ENCODE measurements around the gene TTC12.

The TTC12 gene, protein sequence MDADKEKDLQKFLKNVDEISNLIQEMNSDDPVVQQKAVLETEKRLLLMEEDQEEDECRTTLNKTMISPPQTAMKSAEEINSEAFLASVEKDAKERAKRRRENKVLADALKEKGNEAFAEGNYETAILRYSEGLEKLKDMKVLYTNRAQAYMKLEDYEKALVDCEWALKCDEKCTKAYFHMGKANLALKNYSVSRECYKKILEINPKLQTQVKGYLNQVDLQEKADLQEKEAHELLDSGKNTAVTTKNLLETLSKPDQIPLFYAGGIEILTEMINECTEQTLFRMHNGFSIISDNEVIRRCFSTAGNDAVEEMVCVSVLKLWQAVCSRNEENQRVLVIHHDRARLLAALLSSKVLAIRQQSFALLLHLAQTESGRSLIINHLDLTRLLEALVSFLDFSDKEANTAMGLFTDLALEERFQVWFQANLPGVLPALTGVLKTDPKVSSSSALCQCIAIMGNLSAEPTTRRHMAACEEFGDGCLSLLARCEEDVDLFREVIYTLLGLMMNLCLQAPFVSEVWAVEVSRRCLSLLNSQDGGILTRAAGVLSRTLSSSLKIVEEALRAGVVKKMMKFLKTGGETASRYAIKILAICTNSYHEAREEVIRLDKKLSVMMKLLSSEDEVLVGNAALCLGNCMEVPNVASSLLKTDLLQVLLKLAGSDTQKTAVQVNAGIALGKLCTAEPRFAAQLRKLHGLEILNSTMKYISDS

DNA sequence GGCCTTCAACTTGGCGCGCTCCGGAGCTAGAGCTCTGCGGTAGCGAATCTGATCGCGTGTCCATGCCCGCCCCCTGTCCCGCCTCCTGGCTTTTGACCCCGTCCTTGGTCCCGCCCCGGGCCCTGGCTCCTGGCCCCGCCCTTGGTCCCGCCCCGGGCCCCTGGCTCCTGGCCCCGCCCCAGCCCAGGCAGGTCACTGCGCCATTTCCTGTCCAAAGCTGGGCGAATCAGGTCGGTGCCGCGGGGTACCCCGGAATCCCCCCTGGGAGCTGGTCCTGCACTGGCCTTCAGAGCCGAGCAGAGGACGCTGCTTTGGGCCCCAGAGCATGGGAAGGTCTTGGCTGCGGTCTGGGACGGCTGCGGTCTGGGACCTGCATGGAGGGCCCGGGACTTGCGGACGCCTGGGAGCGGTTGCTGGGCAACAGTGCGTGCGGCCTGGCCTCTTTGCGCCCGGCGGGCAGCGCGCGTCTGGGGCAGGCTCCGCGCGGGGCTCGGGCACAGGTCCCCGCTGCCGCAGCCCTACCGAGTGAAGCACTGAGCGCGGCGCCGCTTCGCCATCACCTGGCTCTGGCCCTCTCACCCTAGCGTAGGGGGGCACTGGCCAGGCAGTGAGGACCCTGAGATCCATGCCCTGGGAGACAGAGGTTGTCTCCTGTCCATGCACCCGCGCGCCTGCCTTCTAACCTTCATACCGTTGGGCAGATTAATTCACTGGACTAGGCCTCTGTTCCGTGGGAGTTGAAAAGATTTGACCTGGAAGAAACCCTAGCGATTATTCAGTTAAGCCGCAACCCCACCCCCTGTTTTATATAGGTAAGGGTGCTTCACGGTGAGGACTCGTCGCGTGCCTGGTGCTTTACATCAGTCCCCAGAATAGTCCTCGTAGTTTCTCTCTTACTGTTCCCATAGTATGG lies at the start of gene TTC12:
TSS of gene TTC12 (plus strand) at position 195 of the 913 bp plus-strand sequence. CDS start 1,675 bp downstream, outside the sequence.
- peak; percentile 51 to 53 for DNase-seq (ENCODE audit: low read depth in 2 of 2)

DNA sequence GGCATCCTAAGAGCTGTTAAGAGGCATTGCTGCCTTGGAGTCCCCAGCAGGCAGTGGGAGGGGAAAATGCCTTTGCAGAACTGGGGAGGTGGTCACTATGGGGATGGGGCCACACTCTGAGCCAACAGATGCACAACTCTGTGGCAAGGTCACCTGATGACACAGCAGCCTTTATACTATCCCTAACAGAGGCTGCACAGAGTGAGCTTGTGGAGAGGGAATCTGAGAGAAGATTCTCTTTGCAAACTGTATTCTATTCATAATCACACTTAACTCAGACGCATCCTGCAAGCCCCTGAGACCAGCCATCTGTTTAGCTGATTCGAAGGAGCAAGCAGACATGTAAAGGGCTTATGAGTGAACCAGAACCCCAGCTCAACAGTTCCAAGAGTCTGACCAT lies 49.0 kb upstream of the TTC12 start:
- DNase-seq (ENCODE audit: low read depth in 2 of 2): no peak

DNA sequence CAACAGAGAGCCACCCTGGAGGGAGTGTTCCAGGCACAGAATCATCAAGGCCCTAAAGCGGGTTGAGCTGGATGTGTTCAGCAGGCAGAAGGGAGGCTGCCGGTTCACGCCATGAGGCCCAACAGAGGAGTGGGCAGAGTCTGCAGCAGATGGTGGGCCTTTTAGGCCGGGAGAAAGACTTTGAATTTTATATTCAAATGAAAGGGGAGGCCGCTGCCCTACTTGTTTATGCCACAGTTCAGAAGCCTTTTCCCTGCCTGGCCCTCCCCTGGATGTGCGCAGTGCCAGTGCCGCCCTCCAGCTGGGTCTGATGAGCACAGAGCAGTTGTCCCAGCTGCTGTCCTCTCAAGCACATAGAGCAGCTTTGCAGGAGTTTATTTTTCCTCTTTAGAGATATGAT lies 46.9 kb upstream of the TTC12 start:
- no peak for DNase-seq (ENCODE audit: low read depth in 2 of 2)

DNA sequence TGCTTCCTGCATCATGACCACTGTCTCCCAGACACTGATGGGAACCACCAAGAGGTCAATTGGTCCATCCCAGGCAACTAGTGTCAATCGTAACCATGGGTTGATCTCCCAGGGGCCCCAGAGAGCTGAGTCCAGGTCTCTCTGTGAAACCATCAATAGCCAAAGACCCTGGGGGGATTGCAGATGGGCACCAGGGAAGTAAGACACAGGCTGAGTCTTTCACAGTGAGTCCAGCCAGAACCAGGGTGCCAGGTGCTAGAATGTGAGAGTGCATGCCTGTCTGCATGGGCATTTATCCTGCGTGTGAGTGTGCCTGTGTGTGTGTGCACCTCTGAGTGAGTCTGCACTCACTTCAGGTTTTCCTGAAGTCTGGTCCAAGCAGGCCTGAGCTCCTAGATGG lies 45.3 kb upstream of the TTC12 start:
- DNase-seq (ENCODE audit: low read depth in 2 of 2): no peak

DNA sequence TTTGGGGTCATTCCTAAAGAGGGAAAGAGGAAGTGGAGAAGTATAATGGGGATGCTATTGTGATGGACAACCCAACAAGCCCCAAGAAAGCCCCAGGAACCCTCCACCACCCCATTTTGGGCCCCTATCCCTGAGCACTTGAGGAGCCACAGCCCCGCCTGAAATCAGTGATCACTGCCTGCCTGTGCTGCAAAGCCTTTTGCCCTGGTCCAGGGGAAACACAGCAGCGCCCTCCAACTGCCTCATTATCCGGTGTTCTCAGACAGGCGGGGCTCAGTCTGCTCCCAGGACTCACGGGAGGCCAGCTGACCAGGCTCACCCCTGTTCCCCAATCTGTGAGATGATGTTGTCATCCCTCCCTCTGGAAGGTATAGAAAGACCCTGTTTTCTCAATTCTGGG lies 44.7 kb upstream of the TTC12 start:
- no peak for DNase-seq (ENCODE audit: low read depth in 2 of 2)

DNA sequence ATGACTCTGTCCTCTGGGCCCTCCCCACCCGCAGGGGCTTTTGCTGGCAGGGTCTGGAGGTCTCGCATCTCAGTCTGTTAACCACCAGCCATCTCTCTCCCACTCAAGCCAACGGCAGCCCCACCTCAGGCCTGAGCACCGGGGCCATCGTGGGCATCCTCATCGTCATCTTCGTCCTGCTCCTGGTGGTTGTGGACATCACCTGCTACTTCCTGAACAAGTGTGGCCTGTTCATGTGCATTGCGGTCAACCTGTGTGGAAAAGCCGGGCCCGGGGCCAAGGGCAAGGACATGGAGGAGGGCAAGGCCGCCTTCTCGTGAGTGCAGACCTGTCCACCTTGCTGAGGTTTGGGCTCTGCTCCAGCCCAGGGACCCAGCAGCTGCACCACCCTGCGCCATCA lies 44.3 kb upstream of the TTC12 start:
- DNase-seq (ENCODE audit: low read depth in 2 of 2): no peak

DNA sequence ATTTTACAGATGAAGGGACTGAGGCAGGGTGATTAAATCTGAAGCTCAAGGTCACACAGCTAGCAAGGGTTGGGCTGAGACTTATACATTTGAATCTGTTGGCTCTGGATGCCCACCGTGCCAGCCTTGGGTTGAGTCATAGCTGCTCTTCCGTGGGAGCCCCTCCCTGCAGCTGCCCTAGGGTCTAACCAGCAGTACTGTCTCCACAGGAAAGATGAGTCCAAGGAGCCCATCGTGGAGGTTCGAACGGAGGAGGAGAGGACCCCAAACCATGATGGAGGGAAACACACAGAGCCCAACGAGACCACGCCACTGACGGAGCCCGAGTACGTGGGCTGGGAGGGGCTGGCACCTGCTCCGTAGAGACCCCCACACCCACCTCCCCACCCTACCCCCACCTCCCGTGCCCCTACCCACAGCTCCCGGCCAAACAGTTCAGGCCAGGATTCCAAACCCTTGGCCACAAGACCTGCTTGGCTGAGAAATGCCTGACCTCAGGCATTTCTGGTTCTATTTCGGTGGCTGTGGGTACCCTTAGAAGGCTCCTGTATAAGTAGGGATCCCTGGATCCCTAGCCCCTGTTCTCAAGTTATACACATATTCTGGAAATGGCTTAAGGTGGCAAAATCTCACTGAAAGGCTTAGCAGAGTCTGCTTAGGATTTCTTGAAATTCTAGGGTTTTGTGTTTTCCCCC lies 42.7 kb upstream of the TTC12 start:
- DNase-seq (ENCODE audit: low read depth in 2 of 2): no peak

DNA sequence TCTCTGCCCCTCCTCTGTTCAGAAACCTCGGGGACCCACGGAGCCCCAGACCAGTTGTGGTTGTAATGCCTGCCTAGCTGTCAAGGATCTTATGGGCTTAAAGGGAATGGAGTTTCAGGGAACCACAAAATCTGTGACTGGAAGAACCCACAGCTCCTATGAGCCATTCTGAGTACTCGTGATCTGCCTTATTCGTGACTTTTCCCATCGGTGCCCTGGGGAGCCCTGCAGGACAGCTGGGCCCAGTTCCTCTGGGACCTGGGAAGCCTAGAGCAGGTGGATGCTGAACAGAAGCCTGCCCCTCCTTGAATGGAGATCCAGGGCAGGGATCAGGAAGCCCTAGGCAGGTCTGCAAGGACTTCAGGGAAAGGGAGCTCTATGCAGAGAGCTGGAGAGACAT lies 42.1 kb upstream of the TTC12 start:
- DNase-seq (ENCODE audit: low read depth in 2 of 2): no peak

DNA sequence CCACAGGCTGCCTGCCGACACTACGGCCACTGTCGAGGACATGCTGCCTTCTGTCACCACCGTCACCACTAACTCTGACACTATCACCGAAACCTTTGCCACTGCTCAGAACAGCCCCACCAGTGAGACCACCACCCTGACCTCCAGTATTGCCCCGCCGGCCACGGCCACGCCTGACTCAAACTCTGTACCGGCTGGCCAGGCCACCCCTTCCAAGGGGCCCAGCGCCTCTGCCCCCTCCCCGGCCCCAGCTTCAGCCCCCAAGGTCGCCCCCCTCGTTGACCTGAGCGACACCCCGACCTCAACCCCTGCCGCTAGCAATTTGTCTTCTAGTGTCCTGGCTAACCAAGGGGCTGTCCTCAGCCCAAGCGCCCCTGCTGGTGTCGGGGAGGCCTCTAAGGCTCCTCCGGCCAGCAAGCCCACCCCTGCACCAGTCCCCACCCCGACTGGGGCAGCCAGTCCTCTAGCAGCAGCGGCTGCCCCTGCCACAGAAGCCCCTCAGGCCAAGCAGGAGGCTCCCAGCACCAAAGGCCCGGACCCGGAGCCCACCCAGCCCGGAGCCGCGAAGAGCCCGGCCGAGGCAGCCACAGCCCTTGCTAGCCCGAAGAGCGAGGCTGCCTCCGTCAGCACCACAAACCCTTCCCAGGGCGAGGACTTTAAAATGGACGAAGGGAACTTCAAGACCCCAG lies 41.3 kb upstream of the TTC12 start:
- no peak for DNase-seq (ENCODE audit: low read depth in 2 of 2)

DNA sequence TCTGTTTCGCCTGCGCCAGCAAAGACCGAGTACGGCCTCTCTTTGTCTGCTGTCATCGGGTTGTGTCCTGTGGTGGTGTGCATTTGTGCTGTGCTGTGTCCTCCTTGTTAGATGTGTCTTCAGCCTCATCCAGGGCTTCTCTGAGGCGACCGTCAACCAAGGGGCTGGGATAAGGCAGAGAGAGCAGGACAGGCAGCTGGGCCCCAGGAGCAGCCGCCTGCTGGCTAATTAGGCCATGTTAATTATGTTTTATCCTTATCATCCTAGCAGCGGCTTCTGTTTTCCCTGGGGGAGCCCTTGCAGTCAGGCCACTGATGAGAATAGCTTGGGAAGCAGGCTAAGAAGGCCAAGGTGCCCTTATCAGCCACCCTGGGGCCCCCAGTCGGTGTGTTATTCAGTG lies 40.7 kb upstream of the TTC12 start:
- no peak for DNase-seq (ENCODE audit: low read depth in 2 of 2)

DNA sequence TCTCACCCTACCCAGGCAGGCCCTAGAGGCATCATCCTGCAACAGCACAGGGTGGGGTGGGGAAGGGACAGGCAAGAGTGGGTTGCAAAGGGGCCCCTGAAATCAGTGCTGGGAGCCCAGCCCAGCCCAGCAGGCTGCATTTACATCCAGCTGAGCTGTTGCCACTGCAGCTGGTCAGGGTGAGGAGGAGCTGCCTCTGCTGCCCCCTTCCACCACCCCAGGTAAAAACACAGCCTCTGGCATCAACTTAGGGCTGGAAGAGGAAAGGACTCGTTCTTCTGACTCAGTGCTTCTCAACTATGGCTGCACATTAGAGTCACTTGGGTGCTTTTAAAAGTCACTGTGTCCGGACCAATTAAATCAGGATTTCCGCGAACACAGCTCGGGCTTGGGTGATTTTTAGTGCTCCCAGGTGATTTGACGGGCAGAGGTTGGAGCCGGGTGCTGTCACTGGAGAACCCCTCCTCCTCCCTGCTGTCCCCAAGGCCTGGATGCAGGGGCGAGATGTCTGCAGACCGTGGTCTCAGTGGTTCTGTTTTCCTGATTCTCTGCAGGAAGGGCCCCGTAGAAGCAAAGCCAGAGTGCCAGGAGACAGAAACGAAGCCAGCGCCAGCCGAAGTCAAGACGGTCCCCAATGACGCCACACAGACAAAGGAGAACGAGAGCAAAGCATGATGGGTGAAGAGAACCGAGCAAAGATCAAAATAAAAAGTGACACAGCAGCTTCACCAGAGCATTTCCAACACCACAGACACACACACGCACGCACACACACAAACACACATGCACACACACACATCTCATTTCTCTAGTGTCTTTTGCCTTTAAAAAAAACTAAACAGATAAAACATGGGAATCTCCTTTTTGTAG lies 39.4 kb upstream of the TTC12 start:
- no peak for DNase-seq (ENCODE audit: low read depth in 2 of 2)

DNA sequence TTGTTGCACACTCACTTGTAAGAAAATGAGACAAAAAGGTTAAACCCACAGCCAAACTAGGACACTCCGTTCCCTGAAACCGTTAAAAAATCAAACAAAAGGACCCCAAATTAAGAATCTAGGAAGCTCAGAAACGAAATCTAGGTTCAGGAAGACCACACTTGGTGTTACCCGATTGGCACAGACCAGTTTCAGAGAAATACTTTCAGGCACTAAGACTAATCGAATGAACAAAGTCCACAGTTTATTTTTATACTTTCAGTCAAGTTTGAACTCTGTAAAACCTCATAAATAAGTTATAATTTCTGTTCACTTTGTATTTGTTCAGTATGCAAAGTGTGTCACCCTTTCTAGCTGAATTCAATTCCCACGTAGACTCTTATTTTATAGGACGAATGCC lies 38.8 kb upstream of the TTC12 start:
- no peak for DNase-seq (ENCODE audit: low read depth in 2 of 2)

DNA sequence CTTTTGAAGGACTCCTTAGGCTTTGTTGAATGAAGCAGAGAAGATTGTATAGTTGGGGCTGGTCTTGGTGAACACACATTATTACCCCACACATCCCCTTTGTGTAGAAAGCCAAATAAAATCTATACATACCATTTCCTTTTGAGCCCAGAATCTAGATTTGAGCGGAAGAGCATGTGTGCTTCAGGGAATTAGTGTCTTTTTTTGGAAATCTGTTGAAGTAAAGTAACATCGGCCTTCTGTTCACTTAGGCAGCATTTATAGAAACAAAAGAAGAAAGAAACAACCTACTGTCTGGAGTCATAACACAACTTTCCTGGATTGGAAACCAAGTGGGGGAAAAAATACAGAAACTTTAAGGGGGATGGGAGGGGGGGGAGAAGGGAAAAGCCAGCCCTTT lies 37.9 kb upstream of the TTC12 start:
- no peak for DNase-seq (ENCODE audit: low read depth in 2 of 2)

DNA sequence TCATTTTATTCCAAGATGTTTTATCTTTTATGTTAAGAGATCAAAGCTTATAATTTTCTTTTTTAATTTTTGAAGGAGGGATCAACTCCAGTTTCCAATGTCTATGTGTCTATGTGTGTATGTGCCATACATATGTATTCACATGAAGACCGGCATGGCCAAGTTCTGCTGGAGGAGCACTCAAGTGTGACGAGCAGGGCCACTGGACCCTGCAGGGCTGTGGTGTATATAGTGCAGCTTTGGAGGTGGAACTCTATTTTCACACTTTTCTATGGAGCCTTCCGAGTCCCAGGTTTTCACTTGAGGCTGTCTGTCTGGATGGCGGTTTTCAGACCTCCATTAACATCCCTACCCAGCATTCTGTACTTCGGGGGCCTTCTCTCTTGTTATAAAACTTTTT lies 36.5 kb upstream of the TTC12 start:
- no peak for DNase-seq (ENCODE audit: low read depth in 2 of 2)

DNA sequence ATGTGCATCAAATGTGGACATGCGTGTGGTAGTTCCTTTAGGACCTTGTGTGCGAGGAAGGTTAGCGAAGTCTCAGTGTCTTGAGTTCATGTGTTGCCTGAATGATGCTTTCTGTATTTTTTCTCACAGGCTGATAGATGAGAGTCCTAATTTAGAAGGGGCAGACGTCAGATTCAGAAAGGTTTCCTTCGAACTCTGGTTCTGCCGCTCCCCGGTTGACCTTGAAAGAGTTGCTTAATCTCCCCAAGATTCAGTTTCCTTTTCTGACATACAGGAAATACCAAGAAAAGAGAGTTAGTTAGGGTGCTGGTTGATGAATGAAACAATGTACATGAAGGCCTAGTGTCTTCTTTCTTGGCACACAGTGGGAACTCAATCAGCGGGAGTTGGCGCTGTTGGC lies 35.9 kb upstream of the TTC12 start:
- DNase-seq (ENCODE audit: low read depth in 2 of 2): no peak

DNA sequence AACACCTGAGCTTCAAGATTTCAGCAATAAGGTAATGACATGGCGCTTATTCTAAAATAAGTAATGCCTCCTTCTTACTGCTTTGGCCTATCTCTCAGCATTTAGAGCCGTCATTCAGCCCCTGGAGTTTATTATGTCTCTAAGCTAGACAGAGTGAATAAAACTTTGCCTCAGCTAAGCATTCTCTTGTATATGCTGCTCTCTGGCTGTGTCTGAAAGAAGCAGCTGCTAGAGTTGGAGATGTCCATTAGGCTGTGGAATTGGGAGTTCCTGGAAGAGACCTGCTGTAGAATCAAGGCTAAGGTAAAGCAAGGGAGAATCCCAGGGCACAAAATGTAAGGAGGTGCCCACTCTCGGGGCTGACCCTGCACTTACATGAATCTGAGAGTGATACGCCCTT lies 35.5 kb upstream of the TTC12 start:
- no peak for DNase-seq (ENCODE audit: low read depth in 2 of 2)

DNA sequence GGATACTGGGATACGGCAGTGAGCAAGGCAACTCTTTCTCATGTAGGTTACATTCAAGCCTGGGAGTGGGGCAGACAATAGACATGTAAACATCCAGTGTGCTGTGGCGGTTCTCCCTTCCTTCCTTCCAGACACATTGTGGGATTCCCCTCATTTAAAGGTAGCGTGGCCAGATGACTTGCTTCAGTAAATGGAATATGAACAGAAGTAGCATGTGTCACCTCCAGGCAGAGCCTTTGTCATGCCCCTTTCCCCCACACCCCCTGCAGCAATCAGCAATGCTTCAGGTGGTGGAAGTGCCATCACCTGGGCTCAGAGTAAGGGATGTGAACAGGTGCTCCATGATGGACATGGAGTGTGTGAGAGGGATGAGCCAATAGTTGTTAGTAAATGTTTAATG lies 34.8 kb upstream of the TTC12 start:
- DNase-seq (ENCODE audit: low read depth in 2 of 2): no peak

DNA sequence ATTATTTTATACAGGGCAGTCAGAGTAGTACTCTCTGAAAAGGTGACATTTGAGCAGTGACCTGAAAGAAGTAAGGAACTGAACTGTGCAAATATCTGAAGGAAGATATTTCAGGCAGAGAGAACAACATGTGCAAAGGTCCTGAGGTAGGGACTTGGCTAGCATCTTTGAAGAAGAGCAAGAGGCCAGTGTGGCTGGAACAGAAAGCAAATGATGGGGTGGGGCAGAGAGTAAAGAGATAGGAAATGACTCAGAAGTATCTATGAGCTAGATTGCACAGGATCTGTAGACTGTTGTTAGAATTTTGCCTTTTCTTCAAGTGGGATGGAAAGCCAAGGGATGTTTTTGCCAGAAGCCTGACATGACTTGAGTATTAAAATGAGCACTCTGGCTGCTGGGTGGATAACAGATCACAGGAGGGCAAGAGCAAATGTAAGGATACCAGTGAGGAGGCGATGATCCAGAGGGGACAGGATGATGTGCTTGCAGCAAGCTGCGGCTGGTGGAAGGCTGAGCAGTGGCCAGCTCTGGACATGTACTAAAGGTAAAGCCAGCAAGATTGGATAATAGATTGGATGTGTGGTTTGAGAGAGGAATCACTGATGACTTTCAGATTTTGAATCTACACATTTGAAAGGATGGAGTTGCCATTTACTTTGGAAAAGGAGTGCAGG lies 33.2 kb upstream of the TTC12 start:
- DNase-seq (ENCODE audit: low read depth in 2 of 2): no peak

DNA sequence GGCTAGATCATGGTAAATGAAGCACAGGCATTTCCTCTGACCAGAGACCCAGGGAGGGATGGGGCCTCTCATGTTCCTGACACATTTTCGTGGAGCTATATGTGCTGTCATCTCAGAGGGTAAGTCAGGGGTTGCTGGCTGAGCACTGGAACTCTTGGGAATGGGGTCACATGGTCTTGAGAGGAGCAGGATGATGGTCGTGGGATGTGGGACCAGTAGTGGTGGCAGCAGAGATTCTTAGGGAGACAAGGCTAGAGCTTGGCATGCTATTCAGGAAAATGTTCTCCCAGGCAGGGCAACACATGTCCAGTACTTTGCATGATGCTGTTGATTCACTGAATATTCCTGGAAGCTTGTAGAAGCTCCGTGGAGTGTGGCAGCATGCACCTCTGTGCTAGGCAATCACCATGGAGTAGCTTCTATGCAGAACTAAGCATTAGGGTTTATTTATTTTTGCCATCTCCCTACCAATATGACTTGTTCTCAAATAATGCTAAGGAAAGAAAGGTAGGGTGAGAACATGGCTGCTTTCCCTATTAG lies 31.4 kb upstream of the TTC12 start:
- no peak for DNase-seq (ENCODE audit: low read depth in 2 of 2)
